Measurements from ENCODE around the gene SGPP1.
"Not testable (repeated sequence)": the region's sequence is repeated elsewhere in the genome, so short reads cannot be mapped to it uniquely, and the experiment has no call there.

The SGPP1 gene

GRCh38 chr14:63725786-63726460 is 1.9 kb downstream of the SGPP1 start:
- DNase-seq: no peak

GRCh38 chr14:63717702-63718101 is 10.2 kb downstream of the SGPP1 start:
- DNase-seq: no peak

DNA sequence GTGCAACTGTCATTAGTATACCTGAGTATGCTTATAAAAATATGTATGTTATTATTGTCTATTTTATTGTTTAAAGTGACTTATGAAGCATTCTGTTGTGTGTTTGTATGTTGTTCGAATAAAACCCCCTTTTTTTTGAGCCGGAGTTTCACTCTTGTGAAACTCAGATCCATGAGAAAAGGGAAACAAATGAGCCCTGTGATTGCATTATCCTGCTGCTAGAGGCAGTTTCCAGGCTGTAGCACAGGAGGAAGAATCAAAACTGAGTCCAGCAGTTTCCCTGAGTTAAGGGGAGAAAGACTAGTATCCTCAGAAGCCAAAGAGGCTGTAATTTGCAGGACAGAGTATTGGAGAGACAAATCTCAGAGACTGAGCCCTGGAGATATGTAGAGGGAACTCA is 12.5 kb downstream of the SGPP1 start:
- DNase-seq: no peak

GRCh38 chr14:63713764-63714163 is 14.1 kb downstream of the SGPP1 start:
- no peak for DNase-seq

- DNase-seq: no peak
These were observed 14.8 kb downstream of the SGPP1 start for GRCh38 chr14:63713058-63713457.

- DNase-seq: no peak
These were observed 15.7 kb downstream of the SGPP1 start for GRCh38 chr14:63712123-63712522.

GRCh38 chr14:63710497-63710896 is 17.4 kb downstream of the SGPP1 start:
- no peak for DNase-seq

- no peak for DNase-seq
These were observed 18.3 kb downstream of the SGPP1 start for GRCh38 chr14:63709589-63709988.

DNA sequence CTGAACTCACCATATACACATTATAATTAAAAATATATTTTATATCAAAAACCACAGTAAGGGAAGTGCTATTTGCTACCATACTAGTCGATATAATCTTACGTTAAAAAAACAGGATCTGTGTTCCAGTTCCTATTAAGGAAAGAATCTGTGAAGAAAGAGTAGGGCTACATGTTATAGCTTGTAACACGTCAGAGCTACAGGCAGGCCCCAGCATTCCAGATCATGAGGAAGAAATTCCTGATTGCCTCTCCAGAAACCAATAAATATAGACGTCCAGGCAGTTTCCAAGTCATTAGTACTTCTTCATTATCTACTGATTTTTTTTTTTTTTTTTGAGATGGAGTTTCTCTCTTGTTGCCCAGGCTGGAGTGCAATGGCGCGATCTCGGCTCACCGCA is 20.6 kb downstream of the SGPP1 start:
- DNase-seq: no peak

DNA sequence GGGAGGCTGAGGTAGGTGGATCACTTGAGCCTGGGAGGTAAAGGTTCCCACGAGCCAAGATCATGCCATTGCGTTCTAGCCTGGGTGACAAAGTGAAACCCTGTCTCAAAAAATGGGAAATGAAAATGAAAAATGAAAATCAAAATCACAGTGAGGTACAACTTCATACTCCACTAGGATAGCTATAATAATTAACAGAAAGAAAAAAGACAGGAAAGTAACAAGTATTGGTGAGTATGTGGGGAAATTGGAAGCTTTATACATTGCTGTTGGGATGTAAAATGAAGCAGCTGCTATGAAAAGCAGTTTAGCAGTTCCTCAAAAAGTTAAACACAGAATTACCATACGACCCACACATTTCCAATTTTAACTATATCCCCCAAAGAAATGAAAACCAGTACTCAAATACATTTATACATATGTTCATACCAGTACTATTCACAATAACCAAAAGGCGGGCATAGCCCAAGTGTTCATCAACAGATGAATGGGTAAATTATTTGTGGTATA is 22.2 kb downstream of the SGPP1 start:
- no peak for DNase-seq

GRCh38 chr14:63702530-63702929 is 25.3 kb downstream of the SGPP1 start:
- not testable (repeated sequence) for DNase-seq

DNA sequence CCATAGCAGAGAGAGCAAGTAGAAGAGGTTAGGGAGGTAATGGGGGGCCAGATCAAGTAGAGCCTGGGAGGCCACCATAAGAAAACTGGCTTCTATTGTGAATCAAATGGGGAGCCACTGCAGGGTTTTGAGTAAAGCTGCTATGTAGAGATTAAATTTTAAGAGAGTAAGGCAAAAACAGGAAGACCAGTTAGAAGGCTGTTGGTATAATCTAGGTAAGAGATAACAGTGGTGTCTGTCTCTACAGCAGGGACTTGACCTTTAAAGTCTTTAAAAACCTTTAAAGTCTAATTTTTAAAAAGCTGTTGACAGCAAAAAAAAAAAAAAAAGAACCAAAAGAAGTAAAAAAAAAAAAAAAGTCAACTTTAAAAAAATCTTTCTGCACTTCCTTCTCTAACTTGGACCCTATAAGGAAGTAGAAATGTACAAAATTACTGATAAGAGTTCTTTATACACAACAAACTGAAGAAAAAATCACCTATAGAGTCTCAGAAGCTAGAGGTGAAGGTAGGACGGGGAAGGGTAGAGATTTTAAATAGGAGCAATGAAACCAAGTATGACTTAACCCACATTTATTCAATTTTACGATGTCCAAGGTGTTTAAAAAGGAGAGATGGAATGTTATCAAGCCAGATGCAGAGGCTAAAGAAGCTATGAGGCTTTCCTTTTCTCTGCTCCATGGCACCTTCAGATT is 26.1 kb downstream of the SGPP1 start:
- no peak for DNase-seq

- DNase-seq: no peak
These were observed 35.4 kb downstream of the SGPP1 start for GRCh38 chr14:63692310-63693020.

DNA sequence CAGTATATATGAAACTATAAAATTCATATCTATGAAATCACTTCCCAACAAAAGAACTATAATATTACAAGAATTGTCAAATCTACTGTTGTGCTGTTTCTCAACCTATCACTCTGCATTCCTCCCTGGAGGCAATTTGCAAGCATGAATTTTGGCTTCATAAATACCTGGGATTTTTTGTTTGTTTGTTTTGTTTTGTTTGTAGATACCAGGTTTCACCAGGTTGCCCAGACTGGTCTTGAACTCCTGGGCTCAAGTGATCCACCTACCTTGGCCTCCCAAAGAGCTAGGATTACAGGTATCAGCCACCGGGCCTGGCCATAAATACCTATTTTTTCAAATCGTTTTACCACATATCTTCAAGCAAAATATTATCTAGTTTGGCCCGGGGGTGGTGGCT is 38.7 kb downstream of the SGPP1 start:
- DNase-seq: no peak

GRCh38 chr14:63686926-63687325 is 40.9 kb downstream of the SGPP1 start:
- DNase-seq: no peak

DNA sequence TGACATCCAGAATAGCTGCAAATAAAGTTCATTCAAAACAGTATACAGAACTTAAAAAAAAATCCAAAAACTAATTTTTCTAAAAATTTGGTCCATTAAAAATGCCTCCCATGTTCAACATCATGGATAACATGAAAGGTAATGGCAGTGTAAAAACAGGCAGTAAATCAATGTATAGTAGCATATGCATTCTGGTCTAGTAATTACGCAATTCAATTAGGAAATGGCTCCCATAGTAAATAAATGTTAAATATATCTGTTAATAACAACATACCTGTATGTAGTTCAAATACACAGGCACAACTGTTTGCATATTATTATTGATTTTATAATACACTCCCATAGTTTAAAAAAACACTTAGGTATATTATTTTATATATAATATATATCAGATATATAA is 42.5 kb downstream of the SGPP1 start:
- no peak for DNase-seq

- DNase-seq: no peak
These were observed 44.9 kb downstream of the SGPP1 start for GRCh38 chr14:63682727-63683593.

DNA sequence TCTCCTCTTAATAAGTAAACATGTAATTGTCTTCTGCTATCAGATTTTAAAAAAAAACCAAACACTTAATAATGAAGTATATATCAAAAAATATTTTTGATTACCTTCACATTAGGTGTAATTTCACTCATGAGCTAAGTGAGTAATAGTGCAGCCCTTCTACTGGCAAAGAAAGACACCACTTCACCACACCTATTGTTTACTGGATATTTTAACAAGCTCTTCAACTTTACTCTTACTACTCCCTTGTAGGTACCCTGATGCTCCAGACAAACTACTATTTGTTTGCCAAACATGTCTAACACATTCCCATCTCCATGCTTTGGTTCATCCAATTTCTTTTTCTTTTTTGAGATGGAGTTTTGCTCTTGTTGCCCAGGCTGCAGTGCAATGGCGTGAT is 49.3 kb downstream of the SGPP1 start:
- DNase-seq: no peak

- DNase-seq: no peak
These were observed 49.9 kb downstream of the SGPP1 start for GRCh38 chr14:63677891-63678379.

DNA sequence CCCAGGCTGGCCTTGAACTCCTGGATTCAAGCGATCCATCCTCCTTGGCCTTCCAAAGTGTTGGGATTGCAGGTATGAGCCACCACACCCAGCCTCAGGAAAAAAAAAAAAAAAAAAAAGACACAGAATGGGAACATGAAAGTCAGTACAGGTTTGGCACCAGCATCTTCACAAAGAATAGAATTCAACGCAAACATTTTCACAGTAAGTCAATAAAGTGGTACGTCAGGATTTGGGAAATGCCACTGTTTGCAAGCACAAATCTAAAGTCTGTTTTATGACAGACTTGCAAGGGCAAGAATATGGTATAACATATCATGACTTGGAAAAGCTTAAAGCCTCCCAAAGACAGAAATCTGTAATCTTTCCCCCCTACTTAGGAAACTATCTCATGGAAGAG is 51.2 kb downstream of the SGPP1 start:
- DNase-seq: no peak

DNA sequence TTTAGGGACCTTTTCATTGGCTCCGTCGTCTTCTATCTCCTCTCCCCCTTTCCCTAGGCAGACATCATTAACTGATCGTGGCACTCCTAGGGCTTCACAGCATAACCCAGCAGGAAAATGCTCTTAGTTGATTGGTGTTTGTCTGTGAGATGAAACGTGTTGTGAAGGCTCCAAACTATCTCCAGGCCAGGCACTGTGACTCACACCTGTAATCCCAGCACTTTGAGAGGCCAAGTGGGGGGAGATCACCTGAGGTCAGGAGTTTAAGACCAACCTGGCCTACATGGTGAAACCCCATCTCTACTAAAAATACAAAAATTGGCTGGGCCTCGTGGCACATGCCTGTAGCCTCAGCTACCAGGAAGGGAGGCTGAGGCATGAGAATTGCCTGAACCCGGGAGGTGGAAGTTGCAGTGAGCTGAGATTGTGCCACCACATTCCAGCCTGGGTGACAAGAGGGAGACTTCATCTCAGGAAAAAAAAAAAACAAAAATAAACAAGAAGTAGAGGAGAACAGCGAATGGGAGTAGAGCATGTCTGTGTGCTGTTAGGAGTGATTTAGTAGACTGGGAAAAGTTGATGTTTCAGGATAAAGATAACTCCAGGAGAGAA is 53.9 kb downstream of the SGPP1 start:
- no peak for DNase-seq

GRCh38 chr14:63673255-63673654 is 54.6 kb downstream of the SGPP1 start:
- DNase-seq: no peak
